ENCODE results near the gene SPTBN4.
"Not testable (repeated sequence)": the region's sequence is repeated elsewhere in the genome, so short reads cannot be mapped to it uniquely, and the experiment has no call there.

SPTBN4 gene

DNA sequence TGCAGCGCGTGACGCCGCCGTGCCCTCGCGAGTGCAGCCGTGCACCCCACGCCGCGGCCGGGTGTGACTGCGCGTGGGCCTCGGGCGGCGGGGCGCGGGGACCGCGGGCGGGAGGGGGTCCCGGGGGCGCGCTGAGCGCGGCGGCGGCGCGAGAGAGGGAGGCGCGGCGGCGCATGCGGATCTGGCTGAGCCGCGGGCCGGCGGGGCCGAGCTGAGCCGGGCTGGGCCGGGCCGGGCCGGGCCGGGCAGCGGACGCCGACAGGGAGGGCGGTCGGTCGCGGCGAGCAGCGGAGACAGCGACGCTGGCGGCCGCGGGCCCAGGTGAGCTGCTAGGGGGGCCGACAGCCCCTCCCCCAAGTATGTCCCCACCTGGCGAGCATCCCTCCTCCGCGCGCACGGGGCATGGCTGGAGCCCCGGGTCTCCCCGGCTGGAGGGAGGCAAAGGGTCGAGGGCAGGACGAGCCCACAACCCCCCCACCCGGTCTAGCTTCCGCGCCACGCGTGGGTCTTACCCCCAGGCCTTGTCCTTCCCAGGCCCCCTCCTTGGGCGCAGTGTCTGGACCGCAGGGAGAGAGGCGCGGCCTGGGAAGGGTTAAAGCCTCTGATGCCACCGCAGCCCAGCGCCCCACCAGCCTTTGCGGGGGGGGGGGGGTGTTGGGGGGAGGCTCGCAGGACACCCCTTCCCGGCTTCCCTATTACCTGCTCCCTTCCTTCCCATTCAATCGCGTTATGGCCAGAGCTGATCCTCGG lies at the start of gene SPTBN4:
Gene SPTBN4, plus strand, starts transcription at position 17 of the 750 bp plus-strand sequence. CDS start 5,621 bp downstream, outside the sequence.
- DNase-seq (ENCODE audit: low read depth in 2 of 2) = no peak

DNA sequence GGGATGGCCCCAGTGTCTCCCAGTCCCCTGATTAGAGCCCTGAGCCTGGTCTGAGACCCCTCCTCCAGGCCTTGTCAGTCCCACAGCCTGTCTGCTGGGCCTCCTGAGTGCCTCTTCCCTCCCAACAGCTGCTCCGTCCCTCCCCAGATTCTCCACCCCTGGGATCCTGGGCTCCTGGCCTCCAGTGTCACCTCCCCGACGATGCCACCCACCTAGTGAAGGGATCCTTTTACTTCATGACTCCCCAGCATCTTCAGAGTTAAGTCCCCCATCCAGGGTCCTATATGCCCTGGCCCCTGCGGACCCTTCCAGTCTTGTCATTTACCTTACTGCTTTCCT lies 49.2 kb upstream of the SPTBN4 start:
- no peak for DNase-seq (ENCODE audit: low read depth in 2 of 2)

DNA sequence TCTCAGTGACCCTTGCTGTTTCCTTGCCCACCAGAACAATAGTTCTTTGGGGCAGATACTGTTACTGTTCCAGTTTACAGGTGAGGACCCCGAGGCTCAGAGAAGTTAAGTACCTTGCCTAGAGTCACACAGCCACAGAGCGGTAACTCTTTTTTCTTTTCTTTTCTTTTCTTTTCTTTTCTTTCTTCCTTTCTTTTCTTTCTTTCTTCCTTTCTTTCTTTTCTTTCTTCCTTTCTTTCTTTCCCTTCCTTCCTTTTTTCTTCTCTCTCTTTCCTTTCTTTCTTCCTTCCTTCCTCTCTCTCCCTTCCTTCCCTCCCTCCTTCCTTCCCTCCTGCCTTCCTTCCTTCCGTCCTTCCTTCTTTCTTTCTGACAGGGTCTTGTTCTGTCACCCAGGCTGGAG lies 48.8 kb upstream of the SPTBN4 start:
- DNase-seq (ENCODE audit: low read depth in 2 of 2) = no peak

DNA sequence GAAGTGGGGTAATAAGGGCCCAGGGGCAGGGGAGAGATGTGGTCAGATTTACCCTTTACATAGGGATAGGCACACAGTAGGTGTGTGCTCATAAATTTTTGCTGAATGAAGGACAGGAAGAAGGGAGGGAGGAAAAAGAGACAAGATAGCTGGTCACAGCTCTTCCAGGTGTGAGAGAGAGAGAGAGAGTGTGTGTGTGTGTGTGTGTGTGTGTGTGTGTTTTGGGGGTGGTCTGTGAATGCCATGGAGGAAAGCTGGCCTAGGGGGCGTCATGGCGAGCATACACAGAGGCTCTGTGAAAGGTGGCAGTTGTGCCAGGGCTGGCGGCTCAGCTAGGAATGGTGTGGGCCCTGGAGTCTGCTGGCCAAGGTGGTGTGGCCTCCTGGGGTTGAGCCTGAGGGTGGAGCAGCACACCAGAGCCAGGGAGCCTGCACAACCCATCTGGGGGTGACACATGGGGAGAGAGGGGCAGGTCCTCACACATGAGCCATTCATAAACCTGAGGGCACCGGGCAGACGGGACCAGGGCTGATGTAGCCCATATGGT lies 47.7 kb upstream of the SPTBN4 start:
- no peak for DNase-seq (ENCODE audit: low read depth in 2 of 2)

DNA sequence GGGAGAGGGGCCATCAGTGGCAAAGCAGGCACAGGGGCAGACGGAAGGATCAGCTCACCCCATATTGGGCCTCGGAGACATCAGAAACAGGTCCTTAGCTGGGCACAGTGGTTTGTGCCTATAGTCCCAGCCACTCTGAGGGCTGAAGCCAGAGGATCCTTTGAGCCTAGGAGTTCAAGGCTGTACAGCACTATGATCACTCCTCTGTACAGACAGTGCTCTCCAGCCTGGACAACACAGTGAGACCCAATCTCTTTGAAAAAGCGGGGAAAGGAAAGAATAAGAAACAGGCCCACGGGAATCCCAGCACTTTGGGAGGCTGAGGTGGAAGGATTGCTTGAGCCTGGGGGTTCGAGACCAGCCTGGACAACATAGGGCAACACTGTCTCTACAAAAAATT lies 47.0 kb upstream of the SPTBN4 start:
- DNase-seq (ENCODE audit: low read depth in 2 of 2) = no peak

DNA sequence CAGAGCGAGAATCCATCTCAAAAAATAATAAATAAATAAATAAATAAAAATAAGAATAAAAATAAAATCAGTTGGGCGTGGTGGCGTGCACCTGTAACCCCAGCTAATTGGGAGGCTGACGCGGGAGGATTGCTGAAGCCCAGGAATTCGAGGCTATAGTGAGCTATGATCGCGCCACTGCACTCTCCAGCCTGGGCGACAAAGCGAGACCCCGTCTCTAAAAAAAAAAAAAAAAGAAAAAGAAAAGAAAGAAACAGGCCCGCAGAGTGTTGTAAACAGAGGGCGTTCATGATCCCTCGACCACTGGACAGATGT lies 46.4 kb upstream of the SPTBN4 start:
- no peak for DNase-seq (ENCODE audit: low read depth in 2 of 2)

DNA sequence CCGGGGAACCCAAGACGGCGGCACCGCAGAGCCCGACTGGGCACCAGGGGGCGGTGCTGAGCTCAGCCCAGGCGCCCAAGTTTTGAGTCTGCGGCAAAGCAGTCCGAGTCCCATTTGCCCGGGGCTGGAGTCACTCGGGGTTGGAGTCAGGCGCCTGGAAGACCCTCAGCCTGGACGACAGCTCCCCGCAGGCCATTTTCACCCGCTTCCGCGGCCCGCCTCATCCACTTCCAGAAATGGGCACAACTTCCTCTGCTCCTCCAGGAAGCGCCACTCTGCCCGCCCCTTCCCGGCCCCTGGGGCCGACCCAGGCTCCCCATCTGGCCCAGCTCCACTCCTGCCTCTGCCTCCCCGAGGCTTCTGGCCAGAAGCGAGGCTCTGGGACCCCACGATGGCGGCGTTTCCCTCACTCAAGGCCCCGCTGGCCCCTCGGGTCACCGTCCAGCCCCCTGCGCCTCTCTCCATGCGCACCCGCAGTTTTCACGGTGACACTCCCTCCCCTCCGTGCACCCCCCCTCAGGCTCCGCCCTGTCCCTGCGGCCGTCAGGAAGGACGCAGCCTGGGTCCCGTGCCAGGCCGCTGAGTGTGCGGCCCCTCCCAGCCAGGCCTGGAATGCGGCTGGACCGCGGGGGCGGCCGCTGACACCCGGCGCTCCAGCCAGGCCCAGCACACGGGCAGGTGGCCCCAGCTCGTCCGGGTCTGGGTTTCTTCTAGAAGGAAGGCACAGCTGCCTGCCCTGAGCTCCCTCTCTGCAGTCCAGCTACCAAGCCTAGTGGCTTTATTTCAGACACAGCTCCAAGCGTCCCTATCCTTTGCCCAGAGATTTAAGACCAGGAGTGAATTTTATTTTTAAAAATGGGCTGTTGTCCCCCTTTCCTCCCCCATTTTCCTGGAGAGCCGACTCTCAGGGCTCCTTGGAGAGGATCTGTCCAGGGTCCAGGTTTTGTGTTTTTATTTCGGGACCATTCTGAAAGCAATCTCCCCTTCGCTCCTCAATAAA lies 45.7 kb upstream of the SPTBN4 start:
- DNase-seq (ENCODE audit: low read depth in 2 of 2) = peak; percentile 47 to 76

DNA sequence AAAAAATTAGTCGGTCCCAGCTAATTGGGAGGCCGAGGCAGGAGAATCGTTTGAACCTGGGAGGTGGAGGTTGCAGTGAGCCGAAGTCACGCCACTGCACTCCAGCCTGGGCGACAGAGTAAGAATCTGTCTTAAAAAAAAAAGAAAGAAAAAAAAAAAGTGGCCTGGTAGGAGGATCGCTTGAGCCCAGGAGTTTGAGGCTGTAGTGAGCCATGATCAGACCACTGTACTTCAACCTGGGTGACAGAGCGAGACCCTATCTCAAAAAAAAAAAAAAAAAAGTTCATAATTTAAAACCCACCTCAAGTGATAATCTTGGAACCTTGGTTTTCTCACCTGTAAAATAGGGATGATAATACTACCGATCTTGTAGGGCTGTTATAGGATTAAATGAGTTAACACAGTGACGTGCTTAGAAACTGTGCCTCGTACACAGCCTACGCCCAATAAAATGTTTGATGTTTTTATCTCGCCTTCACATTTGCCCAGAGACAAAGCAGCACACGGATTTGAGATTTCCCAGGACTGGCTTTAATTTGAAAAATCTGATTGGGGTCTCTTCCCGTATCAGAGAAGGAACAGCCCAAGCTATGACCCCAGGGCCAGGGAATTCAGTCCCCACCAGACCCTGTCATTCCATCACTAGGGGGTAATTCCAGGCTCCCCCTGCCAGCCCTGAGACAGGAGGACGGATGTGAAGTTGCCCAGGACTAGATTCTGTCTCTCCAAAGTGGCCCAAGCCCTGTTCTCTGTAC lies 44.6 kb upstream of the SPTBN4 start:
- DNase-seq (ENCODE audit: low read depth in 2 of 2) = no peak

DNA sequence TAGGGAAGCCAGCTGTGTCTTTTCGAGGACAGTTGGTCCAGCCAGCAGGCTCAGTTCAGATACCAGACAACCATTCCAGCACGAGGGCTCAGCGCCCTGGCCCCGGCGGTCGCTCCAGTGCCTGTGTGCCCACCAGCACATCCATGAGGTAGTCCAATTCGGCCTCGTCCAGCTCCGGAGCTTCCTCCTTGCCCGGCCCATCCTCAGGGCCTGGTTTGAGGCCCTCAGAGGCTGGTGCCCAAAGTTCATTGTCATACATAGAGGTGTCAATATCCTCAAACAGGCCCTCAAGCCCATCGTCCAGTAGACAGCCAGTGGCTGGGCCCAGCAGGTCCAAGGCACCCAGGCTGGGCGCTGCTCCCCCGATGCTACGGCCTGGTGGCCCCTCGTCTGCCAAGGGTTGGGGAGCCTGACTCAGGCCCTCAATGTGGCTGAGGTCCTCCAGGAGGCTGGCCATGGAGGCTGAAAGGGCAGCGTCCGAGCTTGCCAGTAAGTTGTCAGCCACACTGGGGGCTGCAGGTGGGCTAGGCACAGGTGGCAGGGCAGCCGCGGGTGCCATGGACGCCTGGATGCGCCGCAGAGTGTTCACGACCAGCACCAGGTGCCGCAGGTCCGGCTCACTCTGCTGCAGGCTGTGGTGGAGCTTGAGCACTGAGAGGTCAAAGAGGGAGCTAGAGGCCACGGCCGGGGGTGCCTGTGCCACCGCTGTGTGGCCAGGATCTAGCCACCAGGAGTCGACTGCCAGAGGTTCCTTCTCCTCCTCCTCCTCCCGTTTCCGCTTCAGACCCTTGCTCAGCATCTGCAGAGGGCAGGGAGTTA lies 43.8 kb upstream of the SPTBN4 start:
- no peak for DNase-seq (ENCODE audit: low read depth in 2 of 2)

DNA sequence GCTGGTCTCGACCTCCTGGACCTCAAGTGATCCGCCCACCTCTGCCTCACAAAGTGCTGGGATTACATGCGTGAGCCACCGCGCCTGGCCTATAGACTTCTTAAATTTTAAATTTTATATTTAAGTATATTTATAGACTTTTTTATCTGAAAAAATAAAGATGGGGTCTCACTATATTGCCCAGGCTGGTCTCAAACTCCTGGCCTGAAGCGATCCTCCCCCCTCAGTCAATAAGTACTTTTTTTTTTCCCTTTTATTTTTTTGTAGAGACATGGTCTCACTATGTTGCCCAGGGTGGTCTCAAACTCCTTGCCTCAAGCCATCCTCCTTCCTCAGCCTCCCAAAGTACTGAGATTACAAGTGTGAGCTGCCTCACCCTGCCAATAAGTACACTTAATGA lies 42.9 kb upstream of the SPTBN4 start:
- no peak for DNase-seq (ENCODE audit: low read depth in 2 of 2)

DNA sequence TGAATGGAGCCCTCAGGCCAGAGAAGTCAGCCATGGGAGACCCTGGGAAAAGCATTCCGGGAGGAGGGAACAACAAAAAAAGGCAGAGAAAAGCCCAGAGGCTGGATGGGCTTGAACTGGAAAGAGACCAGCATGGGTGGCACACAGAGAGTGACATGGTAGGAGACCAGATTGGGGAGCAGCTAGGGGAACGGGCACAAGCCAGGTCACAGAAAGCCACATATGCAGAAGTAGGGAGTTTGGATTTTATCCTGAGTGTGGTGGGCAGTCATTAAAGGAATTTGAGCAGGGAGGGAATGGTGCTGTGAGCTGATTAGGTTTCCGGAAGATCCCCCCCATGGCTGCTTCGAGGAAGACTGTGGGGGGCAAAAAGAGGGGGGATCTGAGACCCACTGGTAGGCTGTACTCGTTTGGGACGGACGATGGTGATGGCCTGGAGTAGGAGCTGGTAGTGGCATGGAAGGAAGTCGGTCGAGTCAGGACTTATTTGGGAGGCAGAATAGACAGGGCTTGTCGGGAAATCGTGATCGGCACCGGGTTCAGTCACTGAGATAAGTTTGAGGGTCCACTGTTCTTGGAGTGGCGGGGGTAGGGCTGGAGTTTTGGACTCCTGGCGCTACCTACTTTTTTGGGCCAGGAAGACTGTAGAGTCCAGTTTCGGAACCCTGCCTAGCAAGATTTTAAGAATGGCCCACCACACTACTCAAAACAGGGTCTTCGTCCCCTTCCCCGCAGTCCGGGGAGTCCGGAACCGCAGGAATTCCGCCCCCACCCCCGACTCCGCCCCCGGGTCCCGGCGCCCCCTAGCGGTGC lies 42.0 kb upstream of the SPTBN4 start:
- no peak for DNase-seq (ENCODE audit: low read depth in 2 of 2)

DNA sequence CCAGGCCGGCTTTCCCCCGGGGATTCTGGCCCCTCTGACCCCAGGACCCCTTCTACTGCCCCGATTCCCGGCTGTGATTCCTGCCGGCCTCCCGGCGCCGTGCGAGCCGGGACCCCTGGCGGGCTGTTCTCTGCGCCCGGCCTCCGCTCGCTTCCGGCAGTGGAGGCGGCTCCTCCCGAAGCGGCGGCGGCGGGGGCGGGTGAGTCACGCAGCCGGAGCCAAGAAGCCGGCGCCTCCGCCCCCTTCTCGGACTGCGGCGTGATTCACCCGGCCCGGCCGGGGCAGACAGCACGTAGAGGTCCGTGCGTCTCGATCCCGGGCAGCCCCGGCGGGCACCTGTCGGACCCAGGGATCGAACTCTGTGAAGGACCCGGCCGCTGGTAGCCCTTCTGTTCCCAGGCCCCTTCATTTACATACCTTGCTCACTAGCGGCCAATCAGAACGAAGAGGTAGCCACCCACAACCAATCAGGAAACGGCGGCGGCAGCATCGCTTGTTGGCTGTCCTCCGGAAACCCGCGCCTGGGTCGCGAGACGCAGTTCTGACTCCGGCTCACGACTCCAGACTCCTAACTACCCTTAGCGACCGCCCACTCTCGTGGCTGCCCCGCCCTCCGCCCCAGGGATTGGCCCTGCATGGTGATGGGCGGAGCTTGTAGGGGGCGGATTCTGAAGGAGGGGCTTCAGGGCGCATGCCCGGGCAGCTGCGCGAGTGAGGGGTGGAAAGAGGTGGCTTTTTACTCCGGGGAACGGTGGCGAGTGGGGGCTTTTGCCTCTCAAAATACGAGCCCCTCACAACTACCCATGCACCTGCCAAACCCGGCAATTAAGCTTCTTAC lies 41.1 kb upstream of the SPTBN4 start, which contains the start of gene SERTAD1:
Gene SERTAD1, minus strand, starts transcription at position 543 of the 838 bp plus-strand sequence. CDS start 2,446 bp downstream, outside the sequence.
- DNase-seq (ENCODE audit: low read depth in 2 of 2) = peak; percentile 100

DNA sequence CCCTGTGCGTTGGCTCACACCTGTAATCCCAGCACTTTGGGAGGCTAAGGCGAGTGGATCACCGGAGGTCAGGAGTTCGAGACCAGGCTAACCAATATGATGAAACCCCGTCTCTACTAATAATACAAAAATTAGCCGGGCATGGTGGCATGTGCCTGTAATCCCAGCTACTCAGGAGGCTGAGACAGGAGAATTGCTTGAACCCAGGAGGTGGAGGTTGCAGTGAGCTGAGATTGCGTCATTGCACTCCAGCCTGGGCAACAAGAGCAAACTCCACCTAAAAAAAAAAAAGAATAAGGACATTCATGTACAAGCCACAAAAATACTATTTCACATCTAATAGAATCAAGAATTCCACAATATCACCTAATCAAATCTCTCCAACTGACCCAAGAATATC lies 38.6 kb upstream of the SPTBN4 start:
- not testable (repeated sequence) for DNase-seq (ENCODE audit: low read depth in 2 of 2)

DNA sequence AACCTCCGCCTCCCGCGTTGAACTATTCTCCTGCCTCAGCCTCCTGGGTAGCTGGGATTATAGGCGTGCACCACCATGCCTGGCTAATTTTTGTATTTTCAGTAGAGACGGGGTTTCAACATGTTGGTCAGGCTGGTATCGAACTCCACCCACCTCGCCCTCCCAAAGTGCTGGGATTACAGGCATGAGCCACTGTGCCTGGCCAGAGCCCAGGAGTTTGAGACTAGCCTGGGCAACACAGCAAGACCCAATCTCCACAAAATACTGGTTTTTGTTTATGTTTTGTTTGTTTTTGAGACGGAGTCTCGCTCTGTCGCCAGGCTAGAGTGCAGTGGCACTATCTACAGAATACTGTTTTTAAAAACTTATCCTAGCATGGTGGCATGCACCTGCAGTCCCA lies 36.6 kb upstream of the SPTBN4 start:
- not testable (repeated sequence) for DNase-seq (ENCODE audit: low read depth in 2 of 2)

DNA sequence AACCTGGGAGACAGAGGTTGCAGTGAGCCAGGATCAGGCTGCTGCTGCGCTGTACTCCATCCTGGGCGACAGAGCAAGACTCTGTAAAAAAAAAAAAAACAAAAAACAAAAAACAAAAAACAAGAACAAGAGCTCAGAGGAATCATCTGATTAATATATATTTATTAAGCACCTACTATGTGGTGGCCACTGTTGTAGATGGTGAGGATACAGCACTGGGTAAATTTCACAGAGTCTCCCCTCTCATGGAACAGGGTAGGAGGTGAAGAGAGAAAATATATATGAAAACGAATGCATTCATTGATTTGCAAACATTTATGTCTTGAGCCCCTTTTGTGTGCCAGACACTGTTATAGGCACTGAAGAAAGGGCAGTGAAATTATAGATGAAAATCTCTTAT lies 35.1 kb upstream of the SPTBN4 start:
- DNase-seq (ENCODE audit: low read depth in 2 of 2) = no peak

DNA sequence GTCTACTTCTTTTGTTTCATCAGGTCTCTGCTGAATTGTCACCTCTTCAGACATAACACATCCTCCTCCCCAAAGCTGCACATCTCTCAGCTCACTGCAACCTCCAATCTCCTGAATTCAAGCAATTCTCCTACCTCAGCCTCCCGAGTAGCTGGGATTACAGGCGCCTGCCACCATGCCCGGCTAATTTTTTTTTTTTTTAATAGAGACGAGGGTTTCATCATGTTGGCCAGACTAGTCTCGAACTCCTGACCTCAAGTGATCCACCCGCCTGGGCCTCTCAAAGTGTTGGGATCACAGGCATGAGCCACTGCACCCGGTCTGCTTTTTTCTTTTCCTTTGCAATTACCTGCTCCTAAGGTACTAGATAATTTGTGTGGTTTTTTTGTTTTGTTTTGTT lies 34.0 kb upstream of the SPTBN4 start:
- not testable (repeated sequence) for DNase-seq (ENCODE audit: low read depth in 2 of 2)

DNA sequence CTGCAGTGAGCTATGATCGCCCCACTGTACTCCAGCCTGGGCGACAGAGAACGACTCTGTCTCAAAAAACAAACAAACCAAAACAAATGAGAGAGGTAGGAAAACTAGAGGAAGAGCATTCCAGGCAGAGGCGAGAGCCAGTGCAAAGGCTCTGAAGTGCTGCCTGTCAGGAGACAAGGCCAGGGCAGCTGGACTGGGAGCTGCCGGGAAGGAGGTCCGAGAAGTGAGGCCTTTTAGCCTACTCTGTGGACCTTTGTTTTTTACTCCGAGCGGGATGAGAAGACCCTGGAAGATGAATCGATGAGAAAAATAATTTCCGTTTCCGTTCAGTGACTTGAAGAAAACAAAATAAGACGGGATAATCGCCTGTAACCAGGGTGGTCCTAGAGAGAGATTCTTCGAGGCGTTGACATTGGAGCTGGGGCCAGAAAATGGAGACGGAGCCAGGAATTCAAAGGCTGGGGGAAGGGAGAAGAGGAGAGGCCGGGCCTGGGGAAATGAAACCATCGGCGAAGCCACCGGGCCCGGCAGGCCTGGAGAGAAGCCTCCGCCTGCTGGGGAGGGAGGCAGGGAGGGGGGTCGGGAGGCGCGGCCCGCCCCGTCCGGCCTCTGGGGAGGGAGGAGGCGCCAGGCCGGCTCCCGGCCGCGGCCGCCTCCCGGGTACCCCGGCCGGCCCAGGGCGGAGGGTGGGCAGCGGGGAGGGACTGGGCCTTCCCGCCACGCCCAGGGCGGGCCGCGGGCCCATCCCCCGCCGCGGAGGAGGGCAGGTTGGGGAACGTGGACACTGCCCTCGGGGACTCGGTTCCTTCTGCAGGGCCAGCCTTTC lies 33.2 kb upstream of the SPTBN4 start:
- DNase-seq (ENCODE audit: low read depth in 2 of 2) = peak in 1 of 2 experiments; percentile 29

DNA sequence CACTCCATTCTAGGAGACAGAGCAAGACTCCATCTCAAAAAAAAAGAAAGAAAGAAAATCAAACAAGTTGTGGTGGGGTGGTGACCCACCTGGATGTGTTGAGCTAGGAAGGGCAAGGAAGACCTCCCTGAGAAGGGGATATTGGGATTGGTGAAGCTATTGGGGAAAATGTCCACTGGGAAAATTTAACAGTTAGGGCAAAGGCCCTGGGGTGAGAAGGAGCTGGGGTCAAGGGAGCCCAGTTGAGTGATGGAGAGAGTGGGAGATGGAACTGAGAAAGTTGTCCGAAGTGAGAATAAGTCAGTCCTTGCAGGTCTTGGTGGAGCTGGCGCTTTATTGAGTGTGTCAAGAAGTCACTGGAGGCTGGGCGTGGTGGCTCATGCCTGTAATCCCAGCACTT lies 28.5 kb upstream of the SPTBN4 start:
- no peak for DNase-seq (ENCODE audit: low read depth in 2 of 2)

Measured in stimulated activated CD4-positive, alpha-beta T cell treated with anti-CD3 and anti-CD28 coated beads, Interleukin-12 subunit alpha, Interleukin-12 subunit beta, amount 100 ng/mL, for 24 hours (primary cell).